Caco-2 (cell line): ENCODE data around the gene SALL1. TPM values are rescaled to one million over a fixed set of nuclear protein-coding genes. Genes with fewer than 3 reads are reported as not detected.

ENCODE experiments used
- Bru-seq: library from RNA; stranded (reverse); fragments of 400-500 nt; gene quantifications from one replicate; lab custom pipeline; 2021; lab: Mats Ljungman, UMichigan
- BruChase-seq, 2 experiments: library from RNA; stranded (reverse); fragments of 400-500 nt; gene quantifications; one replicate each; lab custom pipeline; 2021; lab: Mats Ljungman, UMichigan
- BruUV-seq: library from RNA; stranded (reverse); fragments of 400-500 nt; replicated peaks from 2 replicates; lab custom pipeline; 2021; lab: Mats Ljungman, UMichigan
- CTCF ChIA-PET: fragments of 300-600 bp; sonication (Branson Sonifier 250); formaldehyde crosslinking; loops from one replicate; lab custom pipeline; 2022; ENCODE audit warnings: antibody characterized with exemption; lab: Charles Lee
- POLR2A ChIA-PET: fragments of 300-600 bp; sonication (Branson Sonifier 250); formaldehyde crosslinking; loops from one replicate; lab custom pipeline; 2022; ENCODE audit warnings: antibody characterized with exemption; lab: Charles Lee
- DNase-seq, 2 experiments: peaks; one replicate each; pipeline versions ENCODE4 v3.0.0 to v3.0.0-alpha.2; 2020 to 2022
- H3K27me3 ChIP-seq: replicated peaks from 2 replicates; pipeline ENCODE4 v1.6.0; 2011; ENCODE audit warnings: low read length; ENCODE audit not compliant: control insufficient read depth, insufficient read depth
- H3K36me3 ChIP-seq: 2 replicates; pipeline ENCODE4 v1.5.1; 2011; ENCODE audit warnings: low read length; ENCODE audit not compliant: control insufficient read depth, insufficient read depth
- H3K4me1 ChIP-seq: fragments of 250-450 bp; sonication (Bioruptor Pico); 2 replicates; pipeline ENCODE4 v1.5.1; 2020; ENCODE audit warnings: mild to moderate bottlenecking
- H3K4me3 ChIP-seq: 2 replicates; pipeline ENCODE4 v1.5.1; 2011; ENCODE audit warnings: low read depth, mild to moderate bottlenecking, control low read depth, low read length
- H3K9me3 ChIP-seq: fragments of 250-450 bp; sonication (Bioruptor Pico); 2 replicates; pipeline ENCODE4 v1.5.1; 2020; ENCODE audit warnings: mild to moderate bottlenecking, moderate library complexity
- H3K27ac Mint-ChIP-seq: one replicate; pipeline ENCODE4 v1.8.0; 2022; ENCODE audit warnings: mixed read lengths; ENCODE audit not compliant: unreplicated experiment
- H3K27me3 Mint-ChIP-seq: one replicate; pipeline ENCODE4 v1.8.0; 2022; ENCODE audit warnings: mixed read lengths; ENCODE audit not compliant: insufficient read depth, unreplicated experiment
- H3K36me3 Mint-ChIP-seq: one replicate; pipeline ENCODE4 v1.8.0; 2022; ENCODE audit warnings: mild to moderate bottlenecking, mixed read lengths; ENCODE audit not compliant: insufficient read depth, unreplicated experiment
- H3K4me1 Mint-ChIP-seq: one replicate; pipeline ENCODE4 v1.8.0; 2022; ENCODE audit warnings: low read depth, mixed read lengths; ENCODE audit not compliant: unreplicated experiment
- H3K4me3 Mint-ChIP-seq: one replicate; pipeline ENCODE4 v1.8.0; 2022; ENCODE audit warnings: mild to moderate bottlenecking, moderate library complexity, mixed read lengths; ENCODE audit not compliant: unreplicated experiment
- H3K9me3 Mint-ChIP-seq: one replicate; pipeline ENCODE4 v1.8.0; 2022; ENCODE audit warnings: mixed read lengths; ENCODE audit not compliant: unreplicated experiment
- CTCF ChIP-seq, 2 experiments: fragments of 200-600 bp in 1 of 2; IDR thresholded peaks; 1 replicate in 1 of 2; 2 replicates in 1 of 2; pipeline versions ENCODE4 v1.5.1 to v1.8.0; 2011 to 2022; ENCODE audit warnings: antibody characterized with exemption in 1 of 2, control low read depth in 1 of 2, inconsistent platforms in 1 of 2, low read depth in 1 of 2, low read length in 1 of 2, mild to moderate bottlenecking in 1 of 2, moderate library complexity in 1 of 2; ENCODE audit not compliant: insufficient read depth in 1 of 2, severe bottlenecking in 1 of 2, unreplicated experiment in 1 of 2
- intact Hi-C: fragments of 100-400 bp; cut with micrococcal nuclease; formaldehyde crosslinking; loops from one replicate; pipeline ENCODE4 v1.10.0; 2022; ENCODE audit not compliant: unreplicated experiment
- long read RNA-seq: library from polyadenylated mRNA; stranded (forward); transcript quantifications from one replicate; pipeline ENCODE4 v2.0.0, GENCODE V29; 2022
- total RNA-seq: library from RNA; stranded (reverse); gene quantifications from 2 replicates; pipeline ENCODE4 v1.2.3, GENCODE V29; 2022

The SALL1 gene
- total RNA-seq (not detected in 2 replicates), Bru-seq, nascent RNA (percentile 5 among the genes with signal in this experiment), BruChase-seq, experiment 1, labeled RNA remaining after a 2-hour chase (not detected), BruChase-seq, experiment 2, labeled RNA remaining after a 6-hour chase (not detected)
- long read RNA-seq: 0 reads

GRCh38 chr16:51150888-51151320 is at the start of gene SALL1:
Gene SALL1 (minus strand): TSS chr16:51151270. CDS start chr16:51151241, 29 bp downstream.
- Histone ChIP-seq H3K36me3 (no peaks in the 10 kb centered on the region), H3K4me1 (no peaks in the 10 kb centered on the region), H3K9me3 (peaks cover 9% of the 10 kb centered on the region), H3K27me3 (no peaks in the 10 kb centered on the region), H3K4me3 (no peak within 1 kb of the TSS)
- peaks cover 16% of the 10 kb centered on the region for H3K9me3 Mint-ChIP-seq
- no peaks in the 10 kb centered on the region for H3K4me1 Mint-ChIP-seq
- DNase-seq: no peak
- no peaks in the 10 kb centered on the region for H3K36me3 Mint-ChIP-seq
- BruUV-seq: no TSS peak
- ChIA-PET POLR2A (no interaction called here), CTCF (no interaction called here)
- no peak within 1 kb of the TSS for H3K4me3 Mint-ChIP-seq
- intact Hi-C loops: no loop called here
- H3K27me3 Mint-ChIP-seq: no peaks in the 10 kb centered on the region
- no peak within 1 kb of the TSS for H3K27ac Mint-ChIP-seq
- TF ChIP-seq CTCF (IDR thresholded peaks at IDR 0.05; ENCODE audit: insufficient read depth in 1 of 2, low read depth in 1 of 2, low read length in 1 of 2, severe bottlenecking in 1 of 2, unreplicated experiment in 1 of 2): no peak

GRCh38 chr16:51200793-51201192 is 49.7 kb upstream of the SALL1 start:
- POLR2A ChIA-PET: no interaction called here
- TF ChIP-seq CTCF (IDR thresholded peaks at IDR 0.05; ENCODE audit: insufficient read depth in 1 of 2, low read depth in 1 of 2, low read length in 1 of 2, severe bottlenecking in 1 of 2, unreplicated experiment in 1 of 2): no peak
- BruUV-seq: no TSS peak
- Mint-ChIP-seq H3K4me3 (no peak overlapping the region), H3K36me3 (no peaks in the 10 kb centered on the region), H3K27me3 (no peaks in the 10 kb centered on the region), H3K4me1 (no peaks in the 10 kb centered on the region), H3K27ac (no peak overlapping the region), H3K9me3 (peaks cover 10% of the 10 kb centered on the region)
- DNase-seq: no peak
- CTCF ChIA-PET: no interaction called here
- H3K27me3 ChIP-seq: no peaks in the 10 kb centered on the region
- no peaks in the 10 kb centered on the region for H3K36me3 ChIP-seq
- H3K4me3 ChIP-seq: no peak overlapping the region
- no peaks in the 10 kb centered on the region for H3K4me1 ChIP-seq
- H3K9me3 ChIP-seq: peaks cover 11% of the 10 kb centered on the region; the same call in 1 of the 2 replicates
- intact Hi-C loops: no loop called here

- no peak for DNase-seq
- no peaks in the 10 kb centered on the region for H3K36me3 ChIP-seq
- no TSS peak for BruUV-seq
- H3K4me1 Mint-ChIP-seq: no peaks in the 10 kb centered on the region
- no peak overlapping the region for H3K4me3 Mint-ChIP-seq
- peaks cover 5% of the 10 kb centered on the region for H3K27me3 Mint-ChIP-seq
- intact Hi-C loops: no loop called here
- ChIA-PET CTCF (interaction anchor here (0.7 kb wide), 1 partner anchor 1331 kb away, joined by 3 read pairs; no protein-coding TSS in a partner anchor), POLR2A (no interaction called here)
- no peaks in the 10 kb centered on the region for H3K4me1 ChIP-seq
- H3K36me3 Mint-ChIP-seq: no peaks in the 10 kb centered on the region
- TF ChIP-seq CTCF (IDR thresholded peaks at IDR 0.05; ENCODE audit: insufficient read depth in 1 of 2, low read depth in 1 of 2, low read length in 1 of 2, severe bottlenecking in 1 of 2, unreplicated experiment in 1 of 2): no peak
- peaks cover 11% of the 10 kb centered on the region; the same call in 1 of the 2 replicates for H3K9me3 ChIP-seq
- no peak overlapping the region for H3K4me3 ChIP-seq
- H3K9me3 Mint-ChIP-seq: no peaks in the 10 kb centered on the region
- H3K27me3 ChIP-seq: no peaks in the 10 kb centered on the region
- no peak overlapping the region for H3K27ac Mint-ChIP-seq
These were observed 47.1 kb upstream of the SALL1 start for GRCh38 chr16:51197953-51198748.
